Measurements from ENCODE around the gene TTC21A.

TTC21A gene

GRCh38 chr3:39122813-39123212 is 15.3 kb downstream of the TTC21A start:
- no peak for DNase-seq

GRCh38 chr3:39124876-39125840 is 17.7 kb downstream of the TTC21A start:
- DNase-seq = no peak

DNA sequence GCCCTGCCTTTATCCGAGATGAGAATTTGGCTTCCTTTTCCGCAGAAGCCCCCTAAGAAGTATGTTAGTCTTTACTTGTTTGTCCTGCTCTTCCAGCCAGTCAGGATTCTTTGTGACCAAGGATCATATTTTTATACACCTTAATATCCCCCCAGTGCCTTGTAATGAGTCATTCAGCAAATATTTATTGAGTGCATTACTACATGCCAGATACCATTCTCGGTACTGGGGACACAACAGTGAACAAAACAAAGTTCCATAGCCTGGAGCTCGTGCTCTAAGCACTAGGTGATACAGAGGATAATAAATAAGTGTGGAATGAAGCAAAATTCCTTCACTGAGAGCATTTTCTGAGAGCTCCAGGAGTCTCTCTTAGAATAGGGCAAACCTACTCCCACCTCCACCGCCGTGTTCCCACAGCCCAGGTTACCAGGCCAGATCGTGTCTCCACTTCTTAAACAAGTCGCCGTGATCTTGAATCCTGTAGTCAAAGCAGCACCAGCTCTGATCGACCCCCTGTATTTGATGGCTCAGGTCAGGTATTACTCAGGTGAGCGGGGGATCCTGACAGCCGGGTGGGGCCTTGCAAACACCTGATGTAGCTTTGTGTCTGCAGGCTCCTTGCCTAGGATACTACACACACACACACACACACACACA is 18.5 kb downstream of the TTC21A start:
- no peak for DNase-seq

GRCh38 chr3:39126532-39127071 is 19.1 kb downstream of the TTC21A start:
- DNase-seq = peak; percentile 27

GRCh38 chr3:39127269-39127907 is 19.9 kb downstream of the TTC21A start:
- DNase-seq = no peak

GRCh38 chr3:39127908-39128304 is 20.4 kb downstream of the TTC21A start:
- DNase-seq = no peak

GRCh38 chr3:39128951-39129350 is 21.5 kb downstream of the TTC21A start:
- DNase-seq = no peak

DNA sequence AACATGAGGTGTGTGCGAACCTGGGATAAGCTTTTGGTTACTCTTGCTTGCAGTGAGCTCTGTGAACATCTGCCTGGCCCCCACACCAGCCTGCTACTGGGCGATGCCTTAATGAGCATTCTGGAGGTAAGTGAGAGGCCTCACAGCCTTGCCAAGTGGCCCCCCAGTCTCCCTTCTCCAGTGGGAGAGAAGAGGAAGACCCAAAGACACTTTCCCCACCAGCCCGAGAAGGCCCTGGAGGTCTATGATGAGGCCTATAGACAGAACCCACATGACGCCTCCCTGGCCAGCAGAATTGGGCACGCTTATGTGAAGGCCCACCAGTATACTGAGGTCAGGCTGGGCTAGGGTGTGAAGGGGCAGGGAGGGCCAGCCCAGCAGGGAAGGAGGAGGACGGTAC is 22.5 kb downstream of the TTC21A start:
- no peak for DNase-seq

- DNase-seq = no peak
Observed at GRCh38 chr3:39130693-39131265, 23.3 kb downstream of the TTC21A start.

- no peak for DNase-seq
Observed at GRCh38 chr3:39132096-39133092, 24.9 kb downstream of the TTC21A start.

DNA sequence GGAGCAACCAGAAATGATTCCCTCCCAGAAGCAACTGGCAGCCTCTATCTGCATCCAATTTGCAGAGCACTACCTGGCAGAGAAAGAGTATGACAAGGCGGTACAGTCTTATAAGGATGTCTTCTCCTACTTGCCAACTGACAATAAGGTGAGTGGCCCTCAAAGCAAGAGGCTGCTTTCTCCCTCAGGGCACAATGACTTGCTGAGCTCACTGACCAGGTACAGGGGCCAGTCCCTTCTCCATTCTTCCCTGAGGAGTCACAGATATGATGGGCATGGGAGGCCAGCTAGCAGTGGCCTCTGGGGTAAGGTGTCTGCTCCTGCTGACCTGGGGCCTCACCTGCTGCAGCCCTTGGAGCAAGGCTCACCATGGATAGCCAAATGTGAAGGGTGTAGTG is 25.6 kb downstream of the TTC21A start:
- DNase-seq = no peak

GRCh38 chr3:39133822-39134221 is 26.3 kb downstream of the TTC21A start:
- no peak for DNase-seq

DNA sequence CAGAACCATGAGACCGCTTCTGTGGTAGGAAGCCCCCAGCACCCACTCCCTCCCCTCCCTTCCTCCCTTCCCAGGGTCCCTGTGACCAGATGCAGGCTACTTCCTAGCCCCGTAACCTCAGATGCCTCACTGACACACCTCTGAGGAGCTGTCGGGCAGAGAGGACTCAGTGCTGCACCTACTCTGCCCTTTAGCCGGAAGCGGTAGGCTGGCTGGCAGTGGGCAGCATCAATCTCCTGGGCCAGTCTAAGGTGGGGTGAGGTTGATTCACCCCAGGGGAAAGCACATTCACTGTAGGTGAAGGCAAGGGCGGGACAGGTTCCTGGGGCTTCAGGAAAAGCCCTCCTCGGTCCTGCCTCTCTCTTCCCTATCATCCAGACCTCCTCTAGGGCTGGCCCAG is 26.8 kb downstream of the TTC21A start:
- DNase-seq = no peak

GRCh38 chr3:39135170-39135805 is 27.8 kb downstream of the TTC21A start:
- DNase-seq = no peak

GRCh38 chr3:39136533-39137434 is 29.3 kb downstream of the TTC21A start:
- DNase-seq = no peak

DNA sequence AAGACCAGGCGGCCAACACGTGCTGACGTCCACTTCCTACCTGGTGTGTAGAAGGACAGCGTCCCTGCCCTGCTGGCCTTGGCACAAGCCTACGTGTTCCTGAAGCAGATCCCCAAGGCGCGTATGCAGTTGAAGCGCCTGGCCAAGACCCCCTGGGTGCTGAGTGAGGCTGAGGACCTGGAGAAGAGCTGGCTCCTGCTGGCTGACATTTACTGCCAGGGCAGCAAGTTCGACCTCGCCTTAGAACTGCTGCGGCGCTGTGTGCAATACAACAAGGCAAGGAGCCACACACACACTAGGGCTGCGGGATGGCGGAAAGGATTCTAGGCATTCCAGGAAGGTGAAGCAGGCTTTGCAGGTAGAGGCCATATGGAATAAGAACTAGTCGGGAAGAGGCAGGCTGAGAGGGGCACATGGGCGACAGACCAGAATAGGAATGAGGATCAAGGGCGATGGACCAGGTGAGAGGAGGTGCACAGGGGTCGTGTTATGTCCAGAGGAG is 30.0 kb downstream of the TTC21A start:
- no peak for DNase-seq

- DNase-seq = no peak
Observed at GRCh38 chr3:39137991-39138803, 30.7 kb downstream of the TTC21A start.

DNA sequence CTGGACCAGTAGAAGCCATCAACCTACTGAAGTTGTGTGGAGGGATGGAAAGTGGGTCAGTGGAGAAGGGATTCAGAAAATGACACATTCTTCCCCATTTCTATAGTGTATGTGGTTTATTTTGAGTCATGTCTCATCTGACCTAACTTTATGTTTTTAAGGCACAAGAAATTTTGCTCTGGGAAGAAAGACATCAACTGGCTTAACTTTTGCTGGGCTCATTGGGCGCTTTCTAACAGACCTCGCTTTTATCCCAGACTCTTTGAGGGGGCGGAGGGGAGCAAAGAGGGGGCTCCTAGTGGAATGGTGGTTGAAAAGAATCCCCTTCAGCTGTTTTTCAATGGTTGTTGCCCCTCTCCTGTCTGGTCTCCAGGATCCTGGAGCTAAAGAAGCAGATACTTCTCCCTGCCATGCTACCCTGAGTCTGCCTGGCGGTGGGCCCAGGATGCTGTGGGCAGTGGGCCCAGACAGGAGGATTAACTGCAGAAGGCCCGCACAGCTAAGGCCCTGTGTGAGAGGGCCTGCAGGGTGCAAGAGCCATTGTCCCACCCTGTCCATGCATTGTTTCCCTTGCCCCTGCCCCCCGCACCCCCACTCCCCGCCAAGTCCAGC is 31.4 kb downstream of the TTC21A start:
- DNase-seq = no peak

Data from effector CD8-positive, alpha-beta T cell (primary cell).